ENCODE measurements around the gene HGF.

GRCh38 chr7:81664304-81664703 is 105.5 kb downstream of the HGF start:
- TF ChIP-seq GATA2 (IDR thresholded peaks at IDR 0.05; ENCODE audit: low read depth, low read length) (no peak), GATA3 (IDR thresholded peaks at IDR 0.05; ENCODE audit: low read depth, low read length) (no peak)

Measured in SH-SY5Y (cell line).